Measurements from ENCODE around the gene ETV6.

The ETV6 gene

DNA sequence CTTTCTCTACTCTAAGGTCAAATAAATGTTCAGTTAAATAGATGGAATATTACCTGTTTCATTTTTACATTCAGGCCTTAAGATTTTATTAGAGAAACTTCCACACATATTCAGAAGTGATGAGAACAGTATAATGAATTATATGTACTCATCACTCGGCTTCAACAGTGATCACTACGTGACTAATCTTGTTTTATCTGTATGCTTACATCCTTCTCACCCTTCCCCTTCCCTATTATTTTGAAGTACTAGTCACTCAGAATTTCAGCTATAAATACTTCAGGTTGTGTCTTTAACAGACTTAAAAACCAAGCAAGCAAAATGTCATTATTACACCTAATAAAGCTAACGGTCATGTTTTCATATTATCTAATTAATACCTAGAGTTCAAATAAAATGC, 34.9 kb downstream of the ETV6 start:
- no peak for TF ChIP-seq CTCF (IDR thresholded peaks at IDR 0.05)

- no peak for TF ChIP-seq CTCF (IDR thresholded peaks at IDR 0.05)
Observed at GRCh38 chr12:11684811-11685210, 35.3 kb downstream of the ETV6 start.

GRCh38 chr12:11685316-11685715, 35.8 kb downstream of the ETV6 start:
- no peak for TF ChIP-seq CTCF (IDR thresholded peaks at IDR 0.05)

GRCh38 chr12:11685716-11686115, 36.2 kb downstream of the ETV6 start:
- no peak for TF ChIP-seq CTCF (IDR thresholded peaks at IDR 0.05)

DNA sequence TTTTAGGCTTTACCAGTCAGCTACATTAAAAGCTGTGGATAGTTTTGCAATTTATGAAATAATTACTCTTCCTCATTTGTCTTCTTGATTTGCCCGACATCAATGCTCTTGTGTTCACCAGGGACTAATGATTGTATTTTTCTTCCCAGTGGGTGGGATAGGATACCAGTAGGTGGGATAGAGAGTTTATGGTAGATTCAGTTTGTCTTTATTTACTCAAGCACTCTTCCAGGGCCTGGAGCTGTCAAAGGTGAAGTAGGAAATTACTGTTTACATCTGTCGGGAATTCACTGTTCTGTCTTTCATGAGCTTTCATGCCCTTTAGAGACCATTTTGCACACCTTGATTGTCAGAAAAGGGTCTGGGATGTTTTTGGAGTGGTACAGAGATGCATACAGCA, 36.6 kb downstream of the ETV6 start:
- no peak for TF ChIP-seq CTCF (IDR thresholded peaks at IDR 0.05)

GRCh38 chr12:11687528-11687927, 38.1 kb downstream of the ETV6 start:
- no peak for TF ChIP-seq CTCF (IDR thresholded peaks at IDR 0.05)

DNA sequence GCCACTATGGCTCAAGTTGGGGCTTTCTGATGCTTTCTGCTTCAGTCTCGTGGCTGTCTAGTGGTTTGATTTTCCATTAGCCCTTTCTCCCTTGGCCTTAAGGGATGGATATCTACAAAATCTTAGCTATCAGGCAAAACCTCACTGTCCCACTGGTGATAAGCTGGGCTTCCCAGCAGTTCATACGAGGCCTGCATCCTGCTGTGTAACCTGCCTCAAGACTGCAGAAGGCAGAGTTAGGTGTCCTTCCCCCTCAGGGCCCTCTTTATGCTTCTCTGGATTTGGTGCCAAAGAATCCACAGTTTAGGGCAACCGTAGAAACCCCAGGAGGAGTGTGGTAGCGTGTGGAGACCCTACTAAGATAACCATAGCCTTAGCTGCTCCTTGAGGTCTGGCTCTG, 38.9 kb downstream of the ETV6 start:
- no peak for TF ChIP-seq CTCF (IDR thresholded peaks at IDR 0.05)

DNA sequence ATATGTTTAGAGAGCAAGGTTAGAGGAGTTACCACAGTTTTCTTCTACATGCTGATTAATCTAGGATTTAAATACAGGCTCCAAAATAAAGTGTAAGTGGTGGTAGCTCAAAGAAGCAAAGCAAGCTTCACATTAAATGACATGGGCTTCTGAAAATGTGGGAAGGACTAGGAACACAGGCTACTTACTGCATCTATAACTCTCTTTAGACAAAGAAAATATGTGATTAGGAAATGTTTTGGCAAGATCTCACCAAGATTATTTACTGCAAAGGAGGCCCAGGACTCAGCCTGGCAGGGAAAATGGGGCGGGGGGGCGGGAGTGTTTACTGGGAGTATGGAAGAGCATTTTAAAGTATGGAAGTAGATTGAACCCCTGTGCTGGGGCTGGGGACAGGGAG, 39.4 kb downstream of the ETV6 start:
- no peak for TF ChIP-seq CTCF (IDR thresholded peaks at IDR 0.05)
